Head of caudate nucleus (tissue), 42 donors: ENCODE measurements around the gene GLS.
A peak's percentile ranks its signal among the peaks of the same experiment; 100 is the strongest.

Experiments used
- DNase-seq, 42 donors: peaks; one replicate each; pipeline versions ENCODE4 v3.0.0 to v3.0.0-alpha.2; 2020 to 2021; ENCODE audit warnings: mixed read lengths in 7 of 42
- intact Hi-C: fragments of 100-400 bp; cut with DNase I; formaldehyde crosslinking; loops from one replicate; pipeline ENCODE4 v1.15.0; 2022

The GLS gene

GRCh38 chr2:190999949-191000665, 119.5 kb downstream of the GLS start:
- no peak for DNase-seq
- intact Hi-C loops = no loop called here

DNA sequence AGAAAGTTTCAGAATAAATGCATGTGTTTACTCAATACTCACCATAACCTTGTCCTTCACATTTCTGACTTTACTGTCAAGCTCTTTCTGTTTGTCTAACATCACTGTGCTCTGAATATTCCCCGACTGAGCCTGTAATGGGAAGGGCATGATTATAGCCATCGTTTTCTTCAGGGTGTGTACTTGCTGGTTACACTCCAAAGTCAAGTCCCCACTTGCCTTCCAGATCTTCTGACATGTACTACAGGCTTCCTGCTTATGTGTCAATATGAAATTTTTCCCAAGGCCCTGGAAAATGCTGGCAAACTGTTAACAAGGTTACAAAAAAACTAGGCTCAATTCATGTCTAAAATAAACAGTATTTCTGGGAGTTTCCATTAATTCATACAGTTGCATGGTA, 120.4 kb downstream of the GLS start:
- intact Hi-C loops = no loop called here
- DNase-seq = no peak

DNA sequence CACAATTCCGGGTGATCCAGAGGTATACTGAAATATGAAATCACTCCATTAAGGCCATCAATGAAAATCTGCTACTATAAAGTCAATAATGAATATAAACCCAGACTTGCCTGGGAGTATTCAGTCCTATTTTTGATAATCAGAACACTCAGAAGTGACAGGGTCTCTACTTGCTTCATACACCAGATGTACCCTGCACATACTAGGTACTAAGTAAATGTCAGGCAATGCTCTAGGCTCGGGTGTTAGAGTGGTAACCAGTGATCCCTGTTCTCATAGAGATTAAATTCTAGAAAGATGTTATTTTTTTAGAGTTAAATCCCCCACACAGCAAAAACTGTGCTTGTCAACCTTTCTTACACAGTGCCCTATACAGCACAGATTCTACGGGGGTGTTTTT, 121.0 kb downstream of the GLS start:
- no peak for DNase-seq
- intact Hi-C loops = no loop called here

DNA sequence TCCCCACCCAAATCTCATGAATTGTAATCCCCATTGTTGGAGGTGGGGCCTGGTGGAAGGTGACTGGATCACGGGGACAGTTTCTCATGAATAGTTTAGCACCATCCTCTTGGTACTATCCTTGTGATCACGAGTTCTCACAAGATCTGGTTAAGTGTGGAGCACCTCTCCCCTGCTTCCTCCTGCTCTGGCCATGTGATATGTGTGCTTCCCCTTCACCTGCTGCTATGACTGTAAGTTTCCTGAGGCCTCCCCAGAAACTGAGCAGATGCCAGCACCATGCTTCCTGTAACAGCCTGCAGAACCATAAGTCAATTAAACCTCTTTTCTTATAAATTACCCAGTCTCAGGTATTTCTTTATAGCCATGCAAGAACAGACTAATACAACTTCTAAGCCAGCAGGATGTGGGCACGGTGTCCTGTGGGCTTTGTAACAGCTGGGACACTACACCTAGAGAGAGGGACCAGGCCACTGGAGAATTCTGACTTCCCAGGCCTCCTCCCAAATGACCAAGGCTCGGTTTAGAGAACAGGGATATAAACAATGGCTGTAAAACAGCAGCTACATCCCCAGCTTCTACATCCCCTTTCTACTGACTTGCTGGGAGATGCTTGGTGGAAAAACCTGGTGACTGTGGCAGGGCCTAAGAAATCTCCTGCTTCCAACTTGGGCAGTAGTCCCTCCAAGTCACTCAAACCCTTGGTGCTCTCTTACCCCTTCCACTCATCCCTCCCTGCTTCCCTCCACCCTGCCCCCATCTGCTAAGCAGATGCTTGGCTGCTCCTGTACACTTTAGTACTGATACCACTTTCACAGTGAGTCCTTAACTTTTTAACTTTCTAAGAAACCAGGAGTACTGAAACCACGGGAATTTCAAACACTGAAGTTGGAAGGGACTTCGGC, 123.0 kb downstream of the GLS start:
- intact Hi-C loops = no loop called here
- DNase-seq = no peak

DNA sequence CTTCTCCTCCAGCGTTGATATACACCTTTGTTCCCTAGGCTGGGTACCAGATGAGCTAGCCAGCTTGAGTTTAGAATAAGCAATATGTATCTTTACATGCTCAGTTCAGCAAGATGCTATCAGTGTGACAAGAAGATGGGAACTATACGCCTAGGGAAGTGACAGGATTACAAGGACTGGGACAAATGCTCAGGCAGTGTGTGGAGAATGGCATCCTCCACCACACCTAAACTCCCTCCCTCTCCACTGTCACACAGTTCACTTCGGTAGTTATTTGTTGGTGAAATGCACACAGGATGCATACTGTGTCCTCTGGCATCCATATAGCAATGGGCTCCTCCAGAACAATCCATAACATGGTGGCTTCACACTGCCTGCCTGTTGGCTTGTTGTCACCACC, 125.7 kb downstream of the GLS start:
- intact Hi-C loops = no loop called here
- DNase-seq = no peak

GRCh38 chr2:191006997-191007783, 126.6 kb downstream of the GLS start:
- intact Hi-C loops = no loop called here
- DNase-seq = no peak

DNA sequence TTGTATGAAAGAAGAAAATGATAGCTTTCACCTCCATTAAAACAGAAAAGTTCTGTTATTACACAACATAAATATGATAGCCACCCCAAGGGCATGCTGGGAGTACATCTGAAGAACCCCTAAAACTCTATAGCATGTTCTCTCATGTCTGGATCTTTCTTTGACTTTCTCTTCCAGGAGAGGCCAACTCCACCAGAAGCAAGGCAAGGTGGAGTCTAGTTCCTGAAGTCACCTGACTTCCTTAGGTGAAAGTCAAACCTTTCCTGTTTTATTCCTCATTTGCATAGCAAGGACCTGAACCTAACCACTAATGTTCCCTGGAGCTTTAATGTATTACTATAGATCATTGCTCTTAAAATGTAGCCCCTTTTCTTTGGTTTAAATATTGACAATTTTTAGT, 127.7 kb downstream of the GLS start:
- DNase-seq = no peak
- intact Hi-C loops = no loop called here

DNA sequence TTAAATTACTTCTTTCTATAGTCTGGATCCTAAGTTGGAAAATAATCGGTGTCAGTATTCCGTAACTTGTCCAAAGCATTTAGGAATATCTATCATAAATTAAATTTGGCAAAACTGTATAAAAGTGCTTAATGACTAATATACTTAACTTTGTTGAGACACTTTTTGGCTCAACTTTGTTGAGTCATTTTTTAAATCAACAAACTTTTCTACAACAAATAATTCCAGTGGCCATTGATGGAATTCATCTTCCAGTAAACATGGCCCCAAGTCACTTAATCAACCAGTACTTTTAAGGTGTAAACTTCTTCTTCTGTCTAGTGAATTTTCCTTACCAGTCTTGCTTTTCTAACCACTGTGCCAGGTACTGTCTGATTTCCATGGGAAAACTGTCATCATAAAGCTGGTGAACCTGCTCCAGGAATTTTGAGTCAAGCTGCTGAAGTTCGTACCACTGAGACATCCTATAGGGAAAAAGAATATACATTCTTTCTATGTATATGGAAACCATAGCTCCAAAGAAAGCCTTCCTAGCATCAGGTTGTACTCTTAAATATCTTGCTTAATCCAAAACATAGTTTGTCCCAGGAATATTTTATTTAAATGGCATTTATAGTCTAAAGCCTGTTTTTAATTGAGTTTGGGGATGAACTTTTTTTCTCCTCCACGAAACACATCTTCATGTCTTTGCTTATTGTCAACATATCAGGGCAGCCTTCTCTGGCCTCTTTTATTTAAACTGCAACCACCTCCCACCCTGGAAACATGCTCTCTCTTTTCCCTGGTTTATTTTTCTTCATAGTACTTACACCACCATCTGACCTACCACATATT, 129.1 kb downstream of the GLS start:
- DNase-seq = no peak
- intact Hi-C loops = loop anchor here (5.0 kb wide), 1 partner anchor 362 kb away; the partner anchor contains the start of gene NAB1

DNA sequence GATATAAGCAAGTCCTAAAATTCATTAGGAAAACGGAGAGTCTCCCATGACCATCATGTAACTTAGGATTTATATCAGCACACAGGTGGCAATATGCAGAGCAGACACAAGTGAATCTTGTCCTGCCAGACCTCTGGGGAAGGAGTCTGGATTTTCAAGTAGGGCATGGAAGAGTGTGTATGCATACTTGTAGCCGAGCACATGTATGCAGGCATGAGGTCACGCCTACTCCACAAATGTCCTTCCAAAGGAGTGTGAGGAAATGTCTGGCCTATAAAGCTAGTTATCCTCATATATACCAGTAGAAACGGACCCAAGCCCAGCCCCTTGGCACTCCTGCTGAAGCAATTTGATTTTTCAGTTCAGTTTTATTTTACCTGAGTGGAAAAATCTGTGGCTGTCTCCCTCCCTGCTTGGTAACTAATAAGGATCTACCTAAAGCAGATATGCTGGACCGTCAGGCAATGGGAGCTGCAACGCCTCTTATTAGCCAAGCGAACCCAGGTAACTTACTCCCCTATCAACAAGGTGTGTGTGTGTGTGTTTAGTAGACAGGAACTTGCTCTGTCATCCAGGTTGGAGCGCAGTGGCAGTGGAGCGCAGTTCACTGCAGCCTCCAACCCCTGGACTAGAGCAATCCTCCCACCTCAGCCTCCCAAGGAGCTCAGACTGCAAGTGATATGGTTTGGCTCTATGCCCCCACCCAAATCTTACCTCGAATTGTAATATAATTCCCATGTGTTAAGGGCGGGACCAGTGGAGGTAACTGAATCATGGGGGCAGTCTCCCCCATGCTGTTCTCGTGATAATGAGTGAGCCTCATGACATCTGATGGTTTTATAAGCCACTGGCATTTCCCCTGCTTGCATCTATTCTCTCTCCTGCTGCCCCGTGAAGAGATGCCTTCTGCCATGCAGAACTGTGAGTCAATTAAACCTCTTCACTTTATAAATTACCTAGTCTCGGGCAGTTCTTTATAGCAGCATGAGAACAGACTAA, 130.6 kb downstream of the GLS start:
- no peak for DNase-seq
- intact Hi-C loops = loop anchor here (5.0 kb wide), 1 partner anchor 364 kb away; the partner anchor contains the start of gene NAB1

GRCh38 chr2:191012346-191012745, 131.7 kb downstream of the GLS start:
- no peak for DNase-seq
- intact Hi-C loops = loop anchor here (5.0 kb wide), 1 partner anchor 365 kb away; the partner anchor contains the start of gene NAB1

DNA sequence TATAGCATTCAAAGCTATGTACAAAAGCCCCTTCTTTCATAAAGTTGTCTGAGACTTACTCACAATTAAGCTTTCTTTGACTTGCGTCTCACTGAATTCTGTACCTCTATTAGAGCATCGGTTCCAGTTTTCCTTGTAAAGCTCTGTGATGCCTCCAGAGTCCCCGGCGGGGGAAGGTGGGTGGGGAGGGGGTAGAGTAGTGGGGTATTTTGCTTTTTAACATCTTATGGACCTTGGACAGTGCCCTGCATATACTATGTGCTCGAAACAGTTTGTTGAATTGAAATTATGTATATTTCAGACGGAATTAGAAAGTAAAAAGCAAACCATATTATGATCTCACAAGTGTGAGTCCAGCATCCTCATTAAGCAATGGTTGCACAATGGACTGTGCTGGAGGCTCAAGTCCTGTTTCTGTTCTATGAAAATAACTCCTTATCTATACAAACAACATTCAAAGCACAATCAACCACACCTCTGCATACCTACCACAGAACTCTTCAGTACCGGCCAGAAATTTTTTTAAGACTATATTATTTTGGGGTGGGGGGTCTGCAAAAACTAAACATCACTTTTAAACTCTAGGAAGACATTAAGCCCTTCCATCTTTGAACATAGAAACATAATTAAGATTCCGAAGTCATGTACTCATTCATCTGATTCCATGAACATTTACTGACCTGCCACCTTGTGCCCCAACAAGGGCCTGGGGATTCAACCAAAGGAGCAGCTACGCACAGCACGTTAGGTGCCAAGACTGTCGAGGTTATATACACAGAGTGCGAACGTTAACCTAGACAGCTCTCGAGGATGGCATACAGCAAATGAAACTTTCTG, 132.4 kb downstream of the GLS start:
- intact Hi-C loops = loop anchor here (5.0 kb wide), 1 partner anchor 366 kb away; the partner anchor contains the start of gene NAB1
- peak in 2 of 42 donors; percentile 5 to 11 for DNase-seq

GRCh38 chr2:191013682-191013931, 133.0 kb downstream of the GLS start:
- intact Hi-C loops = loop anchor here (5.0 kb wide), 1 partner anchor 366 kb away; the partner anchor contains the start of gene NAB1
- peak in 1 of 42 donors; percentile 56 for DNase-seq

- DNase-seq = peak; percentile 79 to 97 (median 94)
- intact Hi-C loops = loop anchor here (2.0 to 5.0 kb wide), 2 partner anchors 133 to 367 kb away; partner anchors contain the start of genes GLS and NAB1
These were observed 133.5 kb downstream of the GLS start, which contains the start of gene STAT1 for GRCh38 chr2:191013932-191014652. Gene STAT1 (minus strand): TSS chr2:191014171. CDS start chr2:191010003, 4,168 bp downstream.

GRCh38 chr2:191014653-191015020, 134.0 kb downstream of the GLS start:
- intact Hi-C loops = loop anchor here (2.0 to 5.0 kb wide), 2 partner anchors 134 to 367 kb away; partner anchors contain the start of genes GLS and NAB1
- DNase-seq = no peak
